Upper lobe of left lung (tissue), 4 donors: ENCODE results near the gene ST6GALNAC3.

Source experiments
- CTCF ChIP-seq, 6 experiments: fragments of 450-650 bp in 4 of 6; fragments of 200-600 bp in 2 of 6; sonication (generic) in 2 of 6; IDR thresholded peaks; one replicate each; pipeline ENCODE4 v1.5.1; 2016 to 2019; ENCODE audit warnings: antibody characterized with exemption in 6 of 6
- EP300 ChIP-seq, 4 donors: sonication (generic); formaldehyde crosslinking; IDR thresholded peaks; one replicate each; pipeline ENCODE4 v1.5.1; 2017; ENCODE audit warnings: antibody characterized with exemption in 4 of 4, control low read depth in 2 of 4
- POLR2A ChIP-seq, 4 donors: fragments of 450-650 bp; IDR thresholded peaks; one replicate each; pipeline ENCODE4 v1.5.1; 2016 to 2017; ENCODE audit warnings: antibody characterized with exemption in 4 of 4, mild to moderate bottlenecking in 2 of 4
- POLR2AphosphoS5 ChIP-seq, 2 donors: sonication (generic); formaldehyde crosslinking; IDR thresholded peaks; one replicate each; pipeline ENCODE4 v1.5.1; 2017; ENCODE audit warnings: antibody characterized with exemption in 2 of 2

- TF ChIP-seq CTCF (IDR thresholded peaks at IDR 0.05) (no peak), POLR2A (IDR thresholded peaks at IDR 0.05) (no peak), POLR2AphosphoS5 (IDR thresholded peaks at IDR 0.05) (no peak), EP300 (IDR thresholded peaks at IDR 0.05) (no peak)
Observed at GRCh38 chr1:76580206-76580605, 505.7 kb downstream of the ST6GALNAC3 start.
